ENCODE results near the gene METTL2B.

Gene METTL2B

GRCh38 chr7:128450409-128450808 is 26.1 kb upstream of the METTL2B start:
- H3K4me3 ChIP-seq (ENCODE audit: insufficient read depth, low read length, poor library complexity, severe bottlenecking), result no peak overlapping the region
- H3K27ac ChIP-seq (ENCODE audit: low read depth, low read length), result no peak overlapping the region
- H3K9ac ChIP-seq (ENCODE audit: low read length), result no peak overlapping the region
- H3K9me2 ChIP-seq (replicated peaks; ENCODE audit: insufficient read depth, low read length), result no peaks in the 10 kb centered on the region
- no peak overlapping the region for H2AFZ ChIP-seq (ENCODE audit: low read depth, low read length, severe bottlenecking)
- no peaks in the 10 kb centered on the region for H3K27me3 ChIP-seq (ENCODE audit: low read length)
- no peak for TF ChIP-seq EZH2phosphoT487 (conservative IDR thresholded peaks at IDR 0.05; ENCODE audit: low read length)
- TF ChIP-seq CTCF (IDR thresholded peaks at IDR 0.05; ENCODE audit: insufficient read depth, low read length, poor library complexity, severe bottlenecking), result no peak
- H3K79me2 ChIP-seq (ENCODE audit: insufficient read depth, low read length), result no peaks in the 10 kb centered on the region
- no peak overlapping the region for H3K4me2 ChIP-seq (ENCODE audit: low read depth, low read length, poor library complexity, severe bottlenecking)
- no peaks in the 10 kb centered on the region for H4K20me1 ChIP-seq (ENCODE audit: low read depth, low read length)
- H3F3A ChIP-seq (ENCODE audit: insufficient read depth), result peaks cover 5% of the 10 kb centered on the region; the same call in 1 of the 2 replicates
- no peaks in the 10 kb centered on the region for H3K9me3 ChIP-seq (ENCODE audit: insufficient read depth, low read length)
- no peaks in the 10 kb centered on the region for H3K36me3 ChIP-seq (ENCODE audit: low read length)

GRCh38 chr7:128450913-128451312 is 25.6 kb upstream of the METTL2B start:
- Histone ChIP-seq H3K9ac (ENCODE audit: low read length) (no peak overlapping the region), H3K9me2 (replicated peaks; ENCODE audit: insufficient read depth, low read length) (no peaks in the 10 kb centered on the region), H3K79me2 (ENCODE audit: insufficient read depth, low read length) (peaks cover 1% of the 10 kb centered on the region), H2AFZ (ENCODE audit: low read depth, low read length, severe bottlenecking) (no peak overlapping the region), H3K4me3 (ENCODE audit: insufficient read depth, low read length, poor library complexity, severe bottlenecking) (no peak overlapping the region), H3K36me3 (ENCODE audit: low read length) (no peaks in the 10 kb centered on the region), H3K4me2 (ENCODE audit: low read depth, low read length, poor library complexity, severe bottlenecking) (no peak overlapping the region), H3K9me3 (ENCODE audit: insufficient read depth, low read length) (no peaks in the 10 kb centered on the region), H3K27me3 (ENCODE audit: low read length) (no peaks in the 10 kb centered on the region), H3K27ac (ENCODE audit: low read depth, low read length) (no peak overlapping the region), H4K20me1 (ENCODE audit: low read depth, low read length) (no peaks in the 10 kb centered on the region), H3F3A (ENCODE audit: insufficient read depth) (peaks cover 5% of the 10 kb centered on the region; the same call in 1 of the 2 replicates)
- TF ChIP-seq CTCF (IDR thresholded peaks at IDR 0.05; ENCODE audit: insufficient read depth, low read length, poor library complexity, severe bottlenecking) (no peak), EZH2phosphoT487 (conservative IDR thresholded peaks at IDR 0.05; ENCODE audit: low read length) (no peak)

GRCh38 chr7:128452552-128452951 is 24.0 kb upstream of the METTL2B start:
- Histone ChIP-seq H3K79me2 (ENCODE audit: insufficient read depth, low read length) (peaks cover 17% of the 10 kb centered on the region), H3K4me2 (ENCODE audit: low read depth, low read length, poor library complexity, severe bottlenecking) (no peak overlapping the region), H3K27ac (ENCODE audit: low read depth, low read length) (no peak overlapping the region), H3K36me3 (ENCODE audit: low read length) (0 out of 2 replicates have a peak, but pooled peaks cover 3% of the 10 kb centered on the region), H3K4me3 (ENCODE audit: insufficient read depth, low read length, poor library complexity, severe bottlenecking) (no peak overlapping the region), H2AFZ (ENCODE audit: low read depth, low read length, severe bottlenecking) (no peak overlapping the region), H3K9ac (ENCODE audit: low read length) (no peak overlapping the region), H3K9me2 (replicated peaks; ENCODE audit: insufficient read depth, low read length) (no peaks in the 10 kb centered on the region), H4K20me1 (ENCODE audit: low read depth, low read length) (no peaks in the 10 kb centered on the region), H3F3A (ENCODE audit: insufficient read depth) (peaks cover 5% of the 10 kb centered on the region; the same call in 1 of the 2 replicates), H3K9me3 (ENCODE audit: insufficient read depth, low read length) (no peaks in the 10 kb centered on the region), H3K27me3 (ENCODE audit: low read length) (no peaks in the 10 kb centered on the region)
- no peak for TF ChIP-seq CTCF (IDR thresholded peaks at IDR 0.05; ENCODE audit: insufficient read depth, low read length, poor library complexity, severe bottlenecking)
- no peak for TF ChIP-seq EZH2phosphoT487 (conservative IDR thresholded peaks at IDR 0.05; ENCODE audit: low read length)
